Epithelial cell of prostate (primary cell): ENCODE measurements around the gene SGCD.
A peak's percentile ranks its signal among the peaks of the same experiment; 100 is the strongest.

Source experiments
- DNase-seq: peaks from one replicate; pipeline ENCODE4 v3.0.0-alpha.2; 2011; ENCODE audit warnings: low read depth, low spot score
- H3K27ac ChIP-seq: fragments of 450-650 bp; 2 replicates; pipeline ENCODE4 v1.5.1; 2017; ENCODE audit warnings: mild to moderate bottlenecking

SGCD gene

DNA sequence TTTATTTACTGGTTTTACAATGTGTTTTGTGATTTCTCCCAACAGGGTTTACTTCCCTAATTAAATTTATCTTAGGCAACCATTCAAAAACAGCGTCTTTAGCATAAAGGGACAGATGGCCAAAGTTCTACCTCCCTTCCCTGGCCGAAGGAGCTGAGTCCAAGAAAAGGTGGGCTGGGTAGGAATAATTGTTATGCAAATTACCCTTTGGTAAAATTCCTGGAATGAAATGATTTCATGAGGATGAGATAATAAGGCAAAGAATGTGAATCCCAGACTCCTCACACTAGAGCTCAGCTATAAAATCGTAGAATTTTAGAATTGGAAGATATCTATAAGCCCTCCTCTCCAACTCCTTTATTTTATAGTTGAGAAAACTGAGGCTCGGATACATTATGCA, 119.6 kb downstream of the SGCD start:
- H3K27ac ChIP-seq, result no peak overlapping the region
- DNase-seq, result no peak

DNA sequence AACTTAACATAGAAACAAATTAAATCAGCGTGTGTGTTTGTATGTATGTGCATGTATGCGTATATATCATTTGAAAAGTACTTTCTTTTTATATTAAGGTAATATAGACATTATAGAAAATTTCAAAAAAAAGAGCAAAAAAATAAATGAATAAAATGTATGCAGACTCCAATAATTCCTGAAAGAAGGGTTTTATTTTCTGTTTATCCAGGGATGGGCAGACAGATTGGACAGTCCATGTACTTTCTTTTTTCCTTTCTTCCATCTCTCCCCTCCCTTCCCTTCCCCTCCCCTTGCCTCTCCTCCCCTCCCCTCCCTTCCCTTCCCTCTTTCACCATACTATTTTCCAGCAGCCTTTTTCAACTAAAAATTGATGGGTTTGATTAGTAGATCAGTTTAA, 123.8 kb downstream of the SGCD start:
- DNase-seq, result no peak
- H3K27ac ChIP-seq, result no peak overlapping the region

DNA sequence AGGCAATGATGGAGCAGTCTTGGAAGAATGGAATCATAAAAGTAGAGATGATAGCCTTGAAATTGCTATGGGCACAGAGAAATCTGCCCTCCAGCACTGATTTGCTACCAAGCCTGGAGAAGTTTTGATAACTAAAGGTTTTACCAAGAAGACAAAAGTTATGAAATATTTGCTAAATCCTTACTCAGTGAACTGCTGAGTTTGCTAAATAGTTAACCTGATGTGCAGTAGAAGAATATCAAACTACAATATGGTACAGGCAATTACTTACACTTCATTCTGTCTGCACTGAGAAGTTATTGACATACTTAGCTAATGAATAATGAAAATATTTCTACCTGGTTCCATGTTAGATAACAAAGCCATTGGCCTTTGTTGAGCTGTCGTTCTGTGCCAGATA, 124.5 kb downstream of the SGCD start:
- H3K27ac ChIP-seq, result no peak overlapping the region

DNA sequence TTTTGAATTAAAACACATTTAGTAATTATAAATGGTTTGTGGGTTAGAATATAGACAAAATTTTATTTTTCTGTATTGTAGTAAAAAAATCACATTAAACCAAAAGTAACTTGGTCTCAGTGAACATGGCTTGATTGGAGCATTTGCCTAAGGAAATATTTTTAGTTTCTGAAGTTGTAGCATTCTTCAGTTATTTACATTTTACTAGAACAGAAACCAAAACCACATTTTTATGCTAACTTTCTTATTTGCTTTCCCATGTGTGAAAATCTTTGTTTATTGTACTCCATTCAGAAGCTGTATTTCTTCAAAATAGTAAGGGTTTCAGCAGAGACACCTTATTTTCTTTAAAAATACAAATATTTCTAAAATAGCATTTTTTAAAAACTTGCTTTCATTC, 129.9 kb downstream of the SGCD start:
- no peak overlapping the region for H3K27ac ChIP-seq
- DNase-seq, result no peak

More for the DNA sequence above, 124.5 kb downstream of the SGCD start:
- no peak for DNase-seq

DNA sequence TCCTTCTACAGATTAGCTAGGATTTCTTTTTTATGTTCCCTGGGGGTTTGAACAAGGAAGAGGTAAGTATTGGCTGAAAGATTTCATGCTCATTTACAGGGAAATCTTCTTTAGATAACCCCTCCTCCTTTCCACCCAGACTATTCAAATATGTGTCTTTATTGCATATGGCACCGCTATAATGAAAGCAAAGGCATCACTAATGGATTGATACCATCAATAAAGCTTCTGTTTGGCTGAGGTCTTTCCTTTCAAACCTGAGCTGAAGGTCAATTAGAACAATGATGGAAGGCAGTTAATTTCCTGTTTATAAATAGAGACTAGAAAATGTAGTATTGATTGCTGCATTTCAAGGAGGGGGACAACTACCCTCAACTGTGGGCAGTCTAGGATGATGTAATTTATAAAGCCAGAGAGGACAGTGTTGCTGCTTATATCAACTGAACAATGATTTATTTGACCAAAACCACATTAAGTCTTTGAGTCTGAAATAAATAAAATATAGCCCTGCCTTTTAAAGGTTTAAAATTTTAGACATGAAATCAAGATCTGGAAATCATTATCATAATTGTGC, 132.9 kb downstream of the SGCD start:
- DNase-seq, result no peak

DNA sequence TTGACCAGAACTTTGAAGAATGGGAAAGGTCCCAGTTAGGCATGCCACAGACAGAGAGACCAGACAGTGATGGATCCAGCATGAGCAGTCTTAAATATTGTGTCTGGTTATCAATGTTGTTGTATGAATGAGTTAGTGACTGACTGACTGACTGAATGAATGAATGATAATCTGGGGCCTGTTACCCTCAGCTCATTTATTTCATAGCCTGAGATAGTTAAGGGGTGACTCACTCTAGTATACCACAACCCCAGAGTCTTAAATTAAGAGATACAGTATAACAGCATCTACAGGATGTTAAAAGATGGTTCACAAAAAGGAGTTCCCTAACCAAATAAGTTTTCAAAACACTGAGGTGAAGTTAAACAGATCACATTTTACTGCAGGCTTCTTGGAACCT, 133.5 kb downstream of the SGCD start:
- H3K27ac ChIP-seq, result no peak overlapping the region

More for the DNA sequence above, 132.9 kb downstream of the SGCD start:
- H3K27ac ChIP-seq, result no peak overlapping the region

DNA sequence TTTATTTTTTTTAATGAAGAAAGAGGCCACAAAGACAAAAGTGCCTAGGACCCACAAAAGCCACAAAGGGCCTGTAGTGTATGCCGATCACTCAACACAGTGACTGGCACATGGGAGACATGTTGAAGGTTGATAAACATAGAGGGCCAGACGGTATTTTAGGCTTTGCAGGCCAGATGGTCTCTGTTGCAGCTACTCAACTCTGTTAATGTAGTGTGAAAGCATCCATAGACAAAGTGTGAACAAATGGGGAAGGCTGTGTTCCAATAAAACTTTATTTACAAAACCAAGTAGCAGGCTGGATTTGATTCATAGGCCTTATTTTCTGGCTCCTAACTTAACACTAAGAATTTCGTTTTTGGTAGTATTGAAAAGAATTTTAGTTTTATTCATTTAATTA, 139.9 kb downstream of the SGCD start:
- DNase-seq, result no peak
- no peak overlapping the region for H3K27ac ChIP-seq

More for the DNA sequence above, 133.5 kb downstream of the SGCD start:
- no peak for DNase-seq

DNA sequence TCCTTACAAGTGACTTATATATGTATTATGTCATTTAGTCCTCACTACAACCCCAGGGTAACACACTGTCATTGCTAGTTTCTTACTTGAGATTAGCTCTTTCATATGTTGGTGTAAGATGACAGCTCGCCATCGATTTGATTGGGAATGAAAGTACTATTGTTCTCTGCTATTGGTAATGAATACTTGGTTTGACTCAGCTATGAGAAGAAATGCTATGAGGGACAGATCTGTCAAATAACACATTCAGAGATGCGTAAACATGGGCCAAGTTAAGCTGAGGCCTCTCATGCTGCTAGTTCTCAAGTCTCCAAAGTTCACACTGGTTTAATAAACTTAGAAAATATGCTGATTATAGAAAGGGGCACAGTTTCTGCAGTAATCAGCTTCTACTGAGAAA, 142.7 kb downstream of the SGCD start:
- H3K27ac ChIP-seq, result no peak overlapping the region
- DNase-seq, result no peak

DNA sequence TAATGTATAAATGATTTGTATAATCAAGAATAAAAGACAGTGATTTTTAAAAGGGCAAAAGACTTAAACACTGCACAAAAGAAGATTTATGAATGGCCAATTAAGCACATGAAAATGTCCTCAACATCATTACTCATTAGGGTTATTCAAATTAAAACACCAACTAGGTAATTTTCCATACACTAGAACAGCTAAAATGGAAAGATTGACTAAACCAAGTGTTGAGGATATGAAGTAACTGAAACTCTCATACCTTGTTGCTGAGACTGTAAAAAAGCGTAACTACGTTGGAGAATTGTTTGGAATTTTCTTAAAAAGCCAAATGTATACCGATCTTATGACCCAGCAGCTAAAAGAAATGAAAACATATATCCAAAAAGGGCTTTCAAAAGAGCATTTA, 144.9 kb downstream of the SGCD start:
- no peak for DNase-seq
- no peak overlapping the region for H3K27ac ChIP-seq

DNA sequence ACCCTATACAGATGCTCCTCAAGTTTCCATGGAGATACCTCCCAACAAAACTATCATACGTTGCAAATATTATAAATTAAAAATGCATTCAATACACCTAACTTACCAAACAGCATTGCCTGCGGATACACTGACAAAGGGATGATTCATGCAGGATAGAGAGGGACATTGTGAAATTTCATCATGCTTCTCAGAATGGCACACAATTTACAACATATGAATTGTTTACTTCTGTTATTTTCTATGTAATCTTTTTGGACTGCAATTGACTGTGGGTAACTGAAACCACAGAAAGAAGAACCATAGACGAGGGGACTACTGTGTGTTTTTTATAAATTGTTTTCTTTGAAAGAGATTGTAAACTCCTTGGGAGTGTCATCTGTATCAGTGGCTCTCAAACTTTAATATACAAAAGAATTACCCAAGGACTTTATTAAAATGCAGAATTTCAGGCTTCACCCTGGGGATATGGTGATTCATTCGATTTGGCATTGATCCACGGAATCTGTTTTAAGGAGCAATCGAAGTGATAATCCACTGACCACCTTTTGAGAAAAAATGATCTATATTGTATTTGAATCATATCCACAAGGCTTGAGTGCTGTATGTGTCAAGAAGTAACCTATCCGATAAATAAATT, 146.4 kb downstream of the SGCD start:
- peak overlapping the region; percentile 39 for H3K27ac ChIP-seq

DNA sequence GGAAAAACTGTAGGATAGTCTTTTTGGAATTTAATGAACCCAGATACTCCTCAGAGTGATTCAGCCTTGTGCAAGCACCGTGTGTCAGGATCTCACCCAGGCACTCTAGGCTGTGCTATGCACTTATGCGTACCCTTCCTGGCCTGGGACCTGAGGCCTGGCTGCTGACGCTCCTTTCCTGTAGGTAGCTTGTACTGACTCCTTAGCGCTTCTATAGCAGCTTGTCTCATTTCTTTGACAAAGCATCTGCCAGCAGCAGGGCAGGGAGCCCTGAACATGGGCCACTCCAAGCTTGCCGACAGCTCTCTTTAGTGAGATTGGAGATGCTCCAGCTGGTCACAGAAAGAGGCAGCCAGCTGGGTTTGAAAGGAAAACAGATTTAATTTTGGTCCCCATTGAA, 147.3 kb downstream of the SGCD start:
- DNase-seq, result no peak
- peak overlapping the region; percentile 39 for H3K27ac ChIP-seq

More for the DNA sequence above, 146.4 kb downstream of the SGCD start:
- peak; percentile 10 for DNase-seq

DNA sequence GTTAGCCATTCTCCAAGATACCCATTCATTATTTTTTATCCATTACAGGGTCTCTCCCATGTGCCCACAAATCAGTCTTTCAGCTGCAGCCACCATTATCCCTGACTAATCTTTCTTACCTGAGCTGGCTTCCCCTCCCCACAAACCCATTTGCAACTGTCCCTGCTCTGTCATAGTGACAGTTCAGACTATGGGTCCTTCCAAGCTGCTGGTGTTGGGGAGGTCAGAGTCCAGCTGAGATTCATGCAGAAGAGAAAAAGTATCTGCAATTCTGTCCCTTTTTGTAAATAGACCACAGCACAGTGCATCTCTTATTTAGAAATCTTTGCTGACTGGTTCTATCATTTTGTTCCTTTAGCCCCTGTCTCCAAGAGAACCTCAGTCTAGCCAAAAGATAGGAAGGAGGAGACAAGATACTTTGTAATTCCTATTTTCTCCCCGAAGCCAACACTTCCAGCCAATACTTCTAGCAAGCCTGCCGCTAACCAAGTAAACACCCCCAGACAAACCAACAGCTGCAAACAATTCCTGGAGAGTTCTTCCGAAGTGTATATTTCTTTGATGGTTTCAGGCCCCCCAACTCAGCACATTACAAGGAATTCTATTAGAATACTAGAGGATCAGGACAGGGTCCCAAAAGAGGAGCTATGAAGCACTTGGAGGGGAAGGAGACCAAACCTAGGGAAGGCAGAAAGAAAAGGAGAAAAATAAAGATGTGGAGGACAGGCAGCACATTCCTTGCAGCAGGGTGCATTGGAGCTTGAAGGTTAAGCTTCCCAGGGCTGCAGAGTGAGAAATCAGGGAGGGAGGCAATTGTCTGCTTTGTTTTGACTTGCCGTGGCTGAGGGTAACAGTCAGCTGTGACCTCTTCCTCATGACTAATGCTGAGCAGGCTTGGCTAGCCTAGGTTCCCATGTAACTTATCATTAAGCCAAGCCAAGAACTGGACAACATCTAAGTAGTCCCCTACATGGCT, 148.5 kb downstream of the SGCD start:
- peak; percentile 63 for DNase-seq
- no peak overlapping the region for H3K27ac ChIP-seq

DNA sequence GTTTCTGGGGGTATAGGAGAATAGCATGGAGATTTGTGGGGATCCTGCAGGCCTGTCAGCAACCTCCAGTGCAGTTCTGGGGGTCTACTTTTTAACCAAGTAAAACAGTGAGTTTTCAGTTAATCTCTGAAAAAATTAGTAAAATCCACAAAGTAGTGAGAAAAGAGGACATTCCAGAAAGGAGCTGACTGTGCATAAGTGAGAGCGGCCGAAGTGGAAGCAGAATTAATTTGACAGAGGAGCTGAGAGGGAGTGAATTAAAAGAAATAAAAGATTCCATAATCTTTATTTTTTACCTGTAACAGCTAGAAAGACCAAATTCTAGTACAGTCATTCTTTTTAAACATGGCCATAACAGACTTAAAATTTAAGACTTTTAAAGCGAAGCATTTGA, 149.2 kb downstream of the SGCD start:
- no peak for DNase-seq
- no peak overlapping the region for H3K27ac ChIP-seq

DNA sequence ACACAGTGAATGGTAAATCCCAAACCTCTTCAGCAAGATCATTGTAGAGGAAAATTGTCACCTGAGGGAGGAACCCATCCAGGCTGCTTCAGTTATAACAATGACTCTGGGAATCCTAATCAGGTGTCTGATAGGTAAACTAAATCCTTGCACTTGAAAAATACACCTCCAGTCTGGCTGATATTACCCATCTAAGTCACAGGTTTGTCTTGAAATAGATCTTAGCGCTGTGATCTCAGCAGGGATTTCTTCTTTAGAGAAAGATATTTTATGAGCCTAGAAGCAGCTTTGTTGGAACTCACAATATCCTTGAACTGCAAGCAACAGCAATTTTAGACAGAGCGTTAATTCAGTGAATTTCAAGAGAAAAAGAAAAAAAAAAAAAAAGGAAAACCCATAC, 149.7 kb downstream of the SGCD start:
- H3K27ac ChIP-seq, result no peak overlapping the region
- no peak for DNase-seq

DNA sequence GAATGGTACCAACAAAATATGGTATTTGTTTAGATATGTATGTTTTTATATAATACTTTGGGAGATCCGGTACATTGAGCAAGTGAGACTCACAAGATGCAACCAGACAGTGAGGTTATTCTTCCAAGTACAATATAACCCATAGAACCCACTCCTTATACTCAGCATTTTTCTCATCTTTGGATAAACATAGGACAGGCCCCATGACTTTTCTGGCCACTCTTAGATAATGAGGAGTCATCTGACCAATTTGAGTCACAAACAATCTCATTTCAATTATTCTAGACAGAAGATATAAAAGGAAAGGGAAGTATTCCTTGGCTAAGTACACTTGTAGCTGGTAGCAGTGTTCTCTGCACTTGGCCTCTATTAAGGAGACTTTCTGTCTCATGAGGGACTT, 150.2 kb downstream of the SGCD start:
- H3K27ac ChIP-seq, result no peak overlapping the region
- no peak for DNase-seq

DNA sequence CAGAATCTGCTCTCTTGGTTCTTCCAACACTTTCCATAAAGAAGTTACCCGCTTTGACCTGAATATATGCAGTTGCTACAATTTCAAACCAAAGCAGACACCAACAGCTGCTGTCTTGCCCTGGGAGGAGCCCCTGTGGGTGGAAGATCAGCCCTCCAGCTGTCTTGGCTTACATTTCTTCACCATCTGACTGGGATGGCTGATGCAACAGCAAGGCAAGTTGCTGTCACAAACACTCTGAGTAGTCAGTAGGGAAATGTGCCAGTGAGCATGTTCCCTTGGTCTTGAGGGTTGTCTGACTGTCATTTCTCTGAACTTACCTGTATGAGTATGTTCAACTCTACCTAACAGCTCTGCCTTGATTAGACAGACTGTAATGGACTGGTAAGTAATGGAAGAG, 152.9 kb downstream of the SGCD start:
- H3K27ac ChIP-seq, result peak overlapping the region; percentile 46
- peak; percentile 10 for DNase-seq

DNA sequence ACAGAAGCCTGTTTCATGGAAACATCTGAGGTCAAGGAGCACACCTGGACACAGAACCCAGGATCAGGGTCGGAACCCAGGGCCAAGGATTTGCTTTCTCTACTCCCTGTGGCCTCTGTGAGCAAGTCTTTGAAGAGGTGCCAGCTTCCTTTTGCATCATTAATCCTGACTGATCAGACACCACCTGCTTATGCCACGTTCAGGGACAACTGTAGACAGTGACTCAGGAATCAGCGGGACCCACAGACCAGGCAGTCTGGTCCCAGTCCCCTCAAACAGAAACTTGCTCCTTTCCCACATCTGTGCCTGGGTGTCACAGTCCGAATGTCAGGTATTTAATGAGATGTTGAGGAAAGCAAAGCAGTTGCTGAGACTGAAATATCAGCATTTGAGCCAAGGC, 154.8 kb downstream of the SGCD start:
- H3K27ac ChIP-seq, result no peak overlapping the region
- peak; percentile 5 for DNase-seq

DNA sequence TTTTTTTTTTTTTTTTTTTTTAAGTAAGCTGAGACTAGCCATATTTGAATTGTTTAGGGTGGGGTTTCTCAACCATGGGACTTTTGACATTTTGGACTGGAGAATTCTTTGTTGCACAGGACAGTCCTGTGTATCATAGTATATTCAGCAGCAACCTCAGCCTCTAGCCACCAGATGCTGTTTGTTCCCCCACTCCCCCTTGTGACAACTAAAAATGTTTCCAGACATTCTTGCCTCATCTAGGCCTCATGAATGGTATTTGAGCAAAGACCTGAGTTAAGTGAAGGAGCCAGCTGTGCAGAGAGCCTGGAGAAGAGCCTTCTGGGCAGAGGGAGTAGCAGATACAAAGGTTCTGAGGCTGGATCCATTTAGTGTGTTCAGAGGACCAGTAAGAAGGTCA, 155.9 kb downstream of the SGCD start:
- no peak overlapping the region for H3K27ac ChIP-seq
- no peak for DNase-seq

DNA sequence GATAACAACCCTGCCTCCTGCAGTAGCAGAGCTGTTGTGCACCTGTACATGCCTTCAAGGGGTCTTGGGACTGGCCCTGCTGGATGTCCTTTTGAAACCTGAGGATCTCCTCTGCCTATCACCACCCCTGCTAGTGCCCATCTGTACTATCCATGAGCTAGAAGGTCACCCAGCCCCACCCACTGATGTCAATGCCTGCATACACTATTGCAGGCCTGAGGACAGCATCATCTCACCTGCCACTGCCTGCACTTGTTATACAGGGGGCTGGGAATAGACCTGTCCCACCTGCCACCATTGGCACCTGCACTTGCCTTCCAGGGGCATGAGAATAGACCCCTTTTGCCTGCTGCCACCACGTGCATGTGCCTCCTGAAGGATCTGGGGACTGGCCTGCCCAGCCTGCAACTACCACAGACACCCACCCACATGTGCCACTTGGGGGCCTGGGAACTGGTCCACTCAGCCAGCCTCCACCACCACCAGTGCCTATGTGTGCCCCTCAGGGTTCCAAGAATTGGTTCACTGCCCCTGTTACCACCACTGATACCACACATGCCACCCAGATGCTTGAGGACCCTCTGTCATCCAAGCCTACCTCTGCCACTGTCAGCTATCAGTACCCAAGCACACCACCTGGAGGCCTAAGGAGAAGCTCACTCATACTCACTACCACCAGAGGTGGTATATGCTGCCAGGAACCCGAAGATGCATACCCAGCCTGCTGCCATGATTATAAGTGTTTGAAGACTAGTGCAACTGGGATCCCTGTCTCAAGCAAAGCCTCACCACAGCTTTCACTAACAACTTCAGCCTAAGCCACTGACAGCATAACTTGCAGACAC, 159.7 kb downstream of the SGCD start:
- H3K27ac ChIP-seq, result no peak overlapping the region
- DNase-seq, result no peak

DNA sequence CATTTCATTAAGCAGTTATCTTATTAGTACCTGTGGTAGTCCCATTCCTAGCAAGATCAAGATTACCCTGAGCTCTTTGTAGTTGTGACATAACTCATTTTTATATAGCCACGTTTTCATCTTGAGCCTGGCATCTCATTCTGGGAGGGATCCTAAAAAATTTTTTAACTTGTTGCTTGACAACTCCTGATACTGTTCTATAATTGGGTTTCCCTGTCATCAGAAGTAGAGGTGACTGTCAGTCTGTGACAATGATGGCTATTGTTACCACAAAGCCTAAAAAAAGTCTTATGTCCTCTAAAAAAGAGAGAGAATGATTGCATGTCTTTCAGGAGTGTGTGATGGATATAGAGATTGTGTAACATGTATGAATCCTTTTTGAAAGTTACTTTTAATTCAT, 164.8 kb downstream of the SGCD start:
- DNase-seq, result no peak
- H3K27ac ChIP-seq, result no peak overlapping the region
